GM19043 (cell line): ENCODE results near the gene SRGAP2C.
"Not testable (repeated sequence)": the region's sequence is repeated elsewhere in the genome, so short reads cannot be mapped to it uniquely, and the experiment has no call there.

ENCODE experiments used
- ATAC-seq: cut with Tn5 transposase; IDR thresholded peaks from one replicate; pipeline ENCODE4 v1.9.1; 2021; ENCODE audit warnings: low read depth; ENCODE audit not compliant: unreplicated experiment

The SRGAP2C gene

GRCh38 chr1:121185140-121185708 lies 449 bp downstream of the SRGAP2C start:
- ATAC-seq, result not testable (repeated sequence)

GRCh38 chr1:121186191-121186590 lies 1.4 kb downstream of the SRGAP2C start:
- ATAC-seq, result not testable (repeated sequence)

GRCh38 chr1:121187914-121188313 lies 3.1 kb downstream of the SRGAP2C start:
- ATAC-seq, result not testable (repeated sequence)

- ATAC-seq, result not testable (repeated sequence)
These were observed 7.7 kb downstream of the SRGAP2C start for GRCh38 chr1:121192512-121192911.

- not testable (repeated sequence) for ATAC-seq
These were observed 12.5 kb downstream of the SRGAP2C start for GRCh38 chr1:121197095-121197882.

GRCh38 chr1:121199763-121200162 lies 15.0 kb downstream of the SRGAP2C start:
- ATAC-seq, result not testable (repeated sequence)

- not testable (repeated sequence) for ATAC-seq
These were observed 15.5 kb downstream of the SRGAP2C start for GRCh38 chr1:121200232-121200631.

- ATAC-seq, result not testable (repeated sequence)
These were observed 16.5 kb downstream of the SRGAP2C start for GRCh38 chr1:121200985-121201981.

- ATAC-seq, result not testable (repeated sequence)
These were observed 18.2 kb downstream of the SRGAP2C start for GRCh38 chr1:121202986-121203385.

- not testable (repeated sequence) for ATAC-seq
These were observed 21.3 kb downstream of the SRGAP2C start for GRCh38 chr1:121205786-121206711.

GRCh38 chr1:121207328-121207727 lies 22.6 kb downstream of the SRGAP2C start:
- ATAC-seq, result not testable (repeated sequence)

GRCh38 chr1:121208375-121208774 lies 23.6 kb downstream of the SRGAP2C start:
- not testable (repeated sequence) for ATAC-seq

- not testable (repeated sequence) for ATAC-seq
These were observed 26.0 kb downstream of the SRGAP2C start for GRCh38 chr1:121210778-121211177.

GRCh38 chr1:121213491-121213890 lies 28.7 kb downstream of the SRGAP2C start:
- not testable (repeated sequence) for ATAC-seq

GRCh38 chr1:121214544-121215156 lies 29.9 kb downstream of the SRGAP2C start:
- ATAC-seq, result not testable (repeated sequence)

GRCh38 chr1:121215699-121216417 lies 31.1 kb downstream of the SRGAP2C start:
- ATAC-seq, result not testable (repeated sequence)

GRCh38 chr1:121216676-121217075 lies 31.9 kb downstream of the SRGAP2C start:
- ATAC-seq, result not testable (repeated sequence)

- ATAC-seq, result peak; percentile 50
These were observed 37.0 kb downstream of the SRGAP2C start for GRCh38 chr1:121221770-121222169.
